Thoracic aorta (tissue), 2 donors: ENCODE measurements around the gene COX14. TPM values are rescaled to one million over a fixed set of nuclear protein-coding genes. Genes with fewer than 3 reads are reported as not detected.

Experiments used
- ATAC-seq: fragments of 150-250 bp; one replicate; pipeline ENCODE4 v1.8.0; 2017; ENCODE audit warnings: low read depth; ENCODE audit not compliant: insufficient number of reproducible peaks, low FRiP score
- DNase-seq: peaks from one replicate; pipeline ENCODE4 v3.0.0-alpha.2; 2020; ENCODE audit warnings: low spot score
- H3K27ac ChIP-seq, 2 donors: fragments of 200-600 bp; sonication (generic); 1 replicate in 1 of 2; 2 replicates in 1 of 2; pipeline ENCODE4 v1.5.1; 2016; ENCODE audit warnings: mild to moderate bottlenecking in 2 of 2, moderate library complexity in 2 of 2
- H3K27me3 ChIP-seq: fragments of 200-600 bp; sonication (generic); replicated peaks from 2 replicates; pipeline ENCODE4 v1.6.0; 2016; ENCODE audit warnings: mild to moderate bottlenecking; ENCODE audit not compliant: insufficient read depth
- H3K36me3 ChIP-seq: fragments of 200-600 bp; sonication (generic); one replicate; pipeline ENCODE4 v1.5.1; 2016
- H3K4me1 ChIP-seq, 2 donors: fragments of 200-600 bp; sonication (generic); 1 replicate in 1 of 2; 2 replicates in 1 of 2; pipeline versions ENCODE4 v1.5.1 to v1.6.0; 2016; ENCODE audit warnings: low read depth in 2 of 2, mild to moderate bottlenecking in 1 of 2; ENCODE audit not compliant: control insufficient read depth in 1 of 2
- H3K4me3 ChIP-seq: fragments of 200-600 bp; sonication (generic); 2 replicates; pipeline ENCODE4 v1.5.1; 2016; ENCODE audit warnings: mild to moderate bottlenecking
- H3K9me3 ChIP-seq: fragments of 200-600 bp; sonication (generic); 2 replicates; pipeline ENCODE4 v1.5.1; 2016
- CTCF ChIP-seq: fragments of 200-600 bp; sonication (generic); IDR thresholded peaks from one replicate; pipeline ENCODE4 v1.5.1; 2019; ENCODE audit warnings: antibody characterized with exemption
- total RNA-seq, 2 donors: library from RNA; depleted of rRNA; stranded (reverse); fragments of >200 nt; gene quantifications; one replicate each; pipeline versions ENCODE4 v1.1.0 to v1.2.3, GENCODE V29; 2016

Gene COX14
- total RNA-seq, 2 donors from 2014 or later: 50.8 to 57.2 TPM

- no peak overlapping the region for H3K27ac ChIP-seq
- ATAC-seq (no peak), DNase-seq (no peak)
- no peak overlapping the region for H3K4me3 ChIP-seq
- no peaks in the 10 kb centered on the region for H3K27me3 ChIP-seq
- no peaks in the 10 kb centered on the region for H3K9me3 ChIP-seq
- H3K4me1 ChIP-seq: peaks cover 0 to 28% of the 10 kb centered on the region in 2 donors
- H3K36me3 ChIP-seq: peaks cover 58% of the 10 kb centered on the region
- no peak for TF ChIP-seq CTCF
These were observed 22.3 kb upstream of the COX14 start for GRCh38 chr12:50089730-50090129.

GRCh38 chr12:50090391-50090790 lies 21.6 kb upstream of the COX14 start:
- DNase-seq (no peak), ATAC-seq (no peak)
- Histone ChIP-seq H3K27me3 (no peaks in the 10 kb centered on the region), H3K4me1 (peaks cover 0 to 28% of the 10 kb centered on the region in 2 donors), H3K27ac (no peak overlapping the region), H3K36me3 (peaks cover 65% of the 10 kb centered on the region), H3K4me3 (no peak overlapping the region), H3K9me3 (no peaks in the 10 kb centered on the region)
- no peak for TF ChIP-seq CTCF

DNA sequence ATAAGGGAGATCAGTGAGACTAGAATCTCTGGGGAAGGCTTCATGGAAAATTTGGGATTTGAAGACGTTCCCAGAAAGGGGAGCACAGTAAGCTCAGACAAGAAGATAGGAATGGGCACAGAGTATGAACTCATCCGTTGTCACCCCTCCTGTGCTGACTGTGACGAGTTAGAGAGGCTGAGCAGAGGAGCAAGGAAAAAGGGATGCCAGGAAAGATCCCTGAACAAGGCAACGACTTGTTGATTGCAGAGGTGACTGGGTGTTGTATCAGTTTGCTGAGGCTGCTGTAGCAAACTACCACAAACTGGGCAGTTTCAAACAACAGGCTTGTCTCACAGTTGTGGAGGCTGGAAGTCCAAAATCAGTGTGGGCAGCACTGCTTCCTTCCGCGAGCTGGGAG lies 14.1 kb upstream of the COX14 start:
- ATAC-seq (no peak), DNase-seq (no peak)
- Histone ChIP-seq H3K4me3 (no peak overlapping the region), H3K36me3 (peaks cover 63% of the 10 kb centered on the region), H3K4me1 (no peaks in the 10 kb centered on the region), H3K27me3 (no peaks in the 10 kb centered on the region), H3K9me3 (no peaks in the 10 kb centered on the region), H3K27ac (no peak overlapping the region)
- no peak for TF ChIP-seq CTCF

GRCh38 chr12:50099302-50100008 lies 12.6 kb upstream of the COX14 start:
- Histone ChIP-seq H3K4me3 (no peak overlapping the region), H3K27ac (no peak overlapping the region), H3K27me3 (no peaks in the 10 kb centered on the region), H3K9me3 (no peaks in the 10 kb centered on the region), H3K36me3 (peaks cover 50% of the 10 kb centered on the region), H3K4me1 (peaks cover 8 to 13% of the 10 kb centered on the region in 2 donors)
- TF ChIP-seq CTCF: no peak
- DNase-seq (no peak), ATAC-seq (no peak)

DNA sequence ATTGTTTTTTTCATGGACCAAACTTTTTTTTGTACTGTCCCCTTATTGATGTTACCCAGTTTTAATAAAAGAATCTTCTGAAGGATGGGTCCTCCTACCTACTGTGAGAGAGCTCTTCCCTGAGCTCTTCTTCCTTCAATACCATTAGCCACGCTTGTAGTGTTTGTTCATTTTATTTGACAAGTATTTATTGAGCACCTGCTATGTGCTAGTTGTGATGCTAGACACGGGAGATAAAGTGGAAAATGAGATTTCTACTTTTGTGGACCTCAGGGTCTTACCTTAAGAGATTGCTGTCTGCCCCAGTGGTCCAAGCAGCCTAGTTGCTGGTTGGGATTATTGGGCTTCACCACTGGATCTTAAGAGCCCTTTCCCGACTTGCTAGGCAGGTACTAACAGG lies 11.5 kb upstream of the COX14 start:
- no peaks in the 10 kb centered on the region for H3K9me3 ChIP-seq
- no peak for TF ChIP-seq CTCF
- DNase-seq (no peak), ATAC-seq (no peak)
- H3K36me3 ChIP-seq: peaks cover 39% of the 10 kb centered on the region
- peaks cover 8 to 16% of the 10 kb centered on the region in 2 donors for H3K4me1 ChIP-seq
- H3K27ac ChIP-seq: no peak overlapping the region
- no peaks in the 10 kb centered on the region for H3K27me3 ChIP-seq
- no peak overlapping the region for H3K4me3 ChIP-seq
